ENCODE data around the gene SOWAHA.

SOWAHA gene

GRCh38 chr5:132810605-132811004, 2.5 kb upstream of the SOWAHA start:
- no peak for DNase-seq

- peak; percentile 92 for DNase-seq
Measured at GRCh38 chr5:132812123-132812765, 858 bp upstream of the SOWAHA start.

GRCh38 chr5:132813599-132814502, 749 bp downstream of the SOWAHA start:
- DNase-seq = no peak

GRCh38 chr5:132814503-132815294, 1.6 kb downstream of the SOWAHA start:
- no peak for DNase-seq

GRCh38 chr5:132815454-132815853, 2.4 kb downstream of the SOWAHA start:
- no peak for DNase-seq

- DNase-seq = no peak
Measured at GRCh38 chr5:132816083-132816482, 3.0 kb downstream of the SOWAHA start.

- DNase-seq = no peak
Measured at GRCh38 chr5:132816554-132816953, 3.5 kb downstream of the SOWAHA start.

- no peak for DNase-seq
Measured at GRCh38 chr5:132817011-132817410, 3.9 kb downstream of the SOWAHA start.

- no peak for DNase-seq
Measured at GRCh38 chr5:132819468-132819867, 6.4 kb downstream of the SOWAHA start.

- peak; percentile 53 for DNase-seq
Measured at GRCh38 chr5:132820162-132820754, 7.2 kb downstream of the SOWAHA start.

- DNase-seq = no peak
Measured at GRCh38 chr5:132821350-132821749, 8.2 kb downstream of the SOWAHA start.

GRCh38 chr5:132821791-132822190, 8.7 kb downstream of the SOWAHA start:
- DNase-seq = peak; percentile 53

- DNase-seq = no peak
Measured at GRCh38 chr5:132822650-132823480, 9.8 kb downstream of the SOWAHA start.

GRCh38 chr5:132823481-132824050, 10.5 kb downstream of the SOWAHA start:
- no peak for DNase-seq

GRCh38 chr5:132824426-132824825, 11.3 kb downstream of the SOWAHA start:
- no peak for DNase-seq

GRCh38 chr5:132825033-132825833, 12.1 kb downstream of the SOWAHA start:
- no peak for DNase-seq

- no peak for DNase-seq
Measured at GRCh38 chr5:132825834-132826391, 12.8 kb downstream of the SOWAHA start.

- DNase-seq = no peak
Measured at GRCh38 chr5:132826424-132827082, 13.5 kb downstream of the SOWAHA start.

GRCh38 chr5:132827943-132828673, 15.0 kb downstream of the SOWAHA start:
- no peak for DNase-seq
